HG02970 (cell line): ENCODE data around the gene RAB29.
"Not testable (repeated sequence)": the region's sequence is repeated elsewhere in the genome, so short reads cannot be mapped to it uniquely, and the experiment has no call there.

Source experiments
- ATAC-seq: cut with Tn5 transposase; IDR thresholded peaks from one replicate; pipeline ENCODE4 v1.9.1; 2021; ENCODE audit warnings: mild to moderate bottlenecking, moderate library complexity, moderate number of reproducible peaks; ENCODE audit not compliant: unreplicated experiment, low FRiP score

RAB29 gene

GRCh38 chr1:205733438-205734175 lies 41.7 kb downstream of the RAB29 start:
- no peak for ATAC-seq

GRCh38 chr1:205729945-205730610 lies 45.2 kb downstream of the RAB29 start:
- ATAC-seq: no peak

GRCh38 chr1:205726619-205727125 lies 48.6 kb downstream of the RAB29 start:
- no peak for ATAC-seq

- ATAC-seq: no peak
These were observed 49.8 kb downstream of the RAB29 start for GRCh38 chr1:205725514-205725913.

- ATAC-seq: not testable (repeated sequence)
These were observed 54.5 kb downstream of the RAB29 start for GRCh38 chr1:205720740-205721139.

- no peak for ATAC-seq
These were observed 55.5 kb downstream of the RAB29 start for GRCh38 chr1:205719762-205720161.

GRCh38 chr1:205719015-205719414 lies 56.3 kb downstream of the RAB29 start:
- no peak for ATAC-seq
